ENCODE results near the gene USP34.

The USP34 gene

DNA sequence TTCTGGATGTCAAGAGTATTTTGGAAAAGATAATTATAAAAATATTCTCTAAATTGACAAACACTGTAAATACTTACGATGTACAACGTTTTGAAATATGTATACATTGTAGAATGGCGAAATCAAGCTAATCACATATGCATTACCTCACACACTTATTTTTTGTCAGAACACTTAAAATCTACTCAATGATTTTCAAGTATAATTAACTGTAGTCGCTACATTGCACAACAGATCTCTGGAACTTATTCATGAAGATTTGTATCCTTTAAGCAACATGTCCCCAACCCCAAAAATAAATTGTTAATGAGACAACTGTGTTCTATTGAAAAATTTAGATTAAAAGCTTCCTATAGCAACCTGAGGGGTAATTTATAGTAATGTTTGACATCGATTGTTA is 249.1 kb downstream of the USP34 start:
- TF ChIP-seq, protein P1, sequence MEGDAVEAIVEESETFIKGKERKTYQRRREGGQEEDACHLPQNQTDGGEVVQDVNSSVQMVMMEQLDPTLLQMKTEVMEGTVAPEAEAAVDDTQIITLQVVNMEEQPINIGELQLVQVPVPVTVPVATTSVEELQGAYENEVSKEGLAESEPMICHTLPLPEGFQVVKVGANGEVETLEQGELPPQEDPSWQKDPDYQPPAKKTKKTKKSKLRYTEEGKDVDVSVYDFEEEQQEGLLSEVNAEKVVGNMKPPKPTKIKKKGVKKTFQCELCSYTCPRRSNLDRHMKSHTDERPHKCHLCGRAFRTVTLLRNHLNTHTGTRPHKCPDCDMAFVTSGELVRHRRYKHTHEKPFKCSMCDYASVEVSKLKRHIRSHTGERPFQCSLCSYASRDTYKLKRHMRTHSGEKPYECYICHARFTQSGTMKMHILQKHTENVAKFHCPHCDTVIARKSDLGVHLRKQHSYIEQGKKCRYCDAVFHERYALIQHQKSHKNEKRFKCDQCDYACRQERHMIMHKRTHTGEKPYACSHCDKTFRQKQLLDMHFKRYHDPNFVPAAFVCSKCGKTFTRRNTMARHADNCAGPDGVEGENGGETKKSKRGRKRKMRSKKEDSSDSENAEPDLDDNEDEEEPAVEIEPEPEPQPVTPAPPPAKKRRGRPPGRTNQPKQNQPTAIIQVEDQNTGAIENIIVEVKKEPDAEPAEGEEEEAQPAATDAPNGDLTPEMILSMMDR (IDR thresholded peaks at IDR 0.05; ENCODE audit: low read length, missing control alignments), result no peak
- H3K4me3 ChIP-seq (replicated peaks; ENCODE audit: low read depth, low read length), result no peak overlapping the region
- no peak for DNase-seq (ENCODE audit: low read depth)

DNA sequence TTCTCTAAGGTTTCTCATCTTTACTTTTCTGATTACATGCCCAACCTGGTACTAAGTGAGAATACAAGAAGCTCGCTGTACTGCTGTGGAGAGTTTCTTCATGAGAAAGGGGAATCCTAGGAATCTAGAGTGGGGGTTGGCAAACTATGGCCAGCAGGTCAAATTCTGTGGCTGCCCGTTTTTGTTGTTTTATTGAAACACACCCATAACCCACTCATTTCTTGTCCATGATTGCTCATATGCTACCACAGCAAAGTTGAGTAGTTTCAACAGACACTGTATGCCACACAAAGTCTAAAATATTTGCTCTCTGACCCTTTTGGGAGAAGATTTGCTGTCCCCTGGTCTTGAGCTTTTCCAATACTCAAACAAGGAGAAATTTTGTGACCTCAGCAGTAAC is 250.1 kb downstream of the USP34 start:
- no peak overlapping the region for H3K4me3 ChIP-seq (replicated peaks; ENCODE audit: low read depth, low read length)
- TF ChIP-seq, protein P1 (IDR thresholded peaks at IDR 0.05; ENCODE audit: low read length, missing control alignments), result no peak
- peak; percentile 20 for DNase-seq (ENCODE audit: low read depth)

DNA sequence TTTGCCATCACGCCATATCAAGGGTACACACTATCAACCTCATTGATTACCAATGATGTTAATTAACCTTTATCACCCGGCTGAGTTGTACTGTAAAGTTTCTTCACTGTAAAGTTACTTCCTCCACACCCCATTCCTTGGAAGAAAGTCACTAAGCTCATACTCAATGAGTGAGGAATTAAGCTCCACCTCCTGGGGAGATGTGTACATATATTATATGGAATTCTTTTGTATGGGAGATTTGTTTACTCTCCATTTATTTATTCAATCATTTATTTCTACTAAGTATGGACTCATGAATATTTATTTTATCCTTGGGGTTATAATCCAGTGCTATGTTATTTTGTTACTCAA is 252.1 kb downstream of the USP34 start:
- no peak for DNase-seq (ENCODE audit: low read depth)
- H3K4me3 ChIP-seq (replicated peaks; ENCODE audit: low read depth, low read length), result no peak overlapping the region
- TF ChIP-seq, protein P1 (IDR thresholded peaks at IDR 0.05; ENCODE audit: low read length, missing control alignments), result no peak

DNA sequence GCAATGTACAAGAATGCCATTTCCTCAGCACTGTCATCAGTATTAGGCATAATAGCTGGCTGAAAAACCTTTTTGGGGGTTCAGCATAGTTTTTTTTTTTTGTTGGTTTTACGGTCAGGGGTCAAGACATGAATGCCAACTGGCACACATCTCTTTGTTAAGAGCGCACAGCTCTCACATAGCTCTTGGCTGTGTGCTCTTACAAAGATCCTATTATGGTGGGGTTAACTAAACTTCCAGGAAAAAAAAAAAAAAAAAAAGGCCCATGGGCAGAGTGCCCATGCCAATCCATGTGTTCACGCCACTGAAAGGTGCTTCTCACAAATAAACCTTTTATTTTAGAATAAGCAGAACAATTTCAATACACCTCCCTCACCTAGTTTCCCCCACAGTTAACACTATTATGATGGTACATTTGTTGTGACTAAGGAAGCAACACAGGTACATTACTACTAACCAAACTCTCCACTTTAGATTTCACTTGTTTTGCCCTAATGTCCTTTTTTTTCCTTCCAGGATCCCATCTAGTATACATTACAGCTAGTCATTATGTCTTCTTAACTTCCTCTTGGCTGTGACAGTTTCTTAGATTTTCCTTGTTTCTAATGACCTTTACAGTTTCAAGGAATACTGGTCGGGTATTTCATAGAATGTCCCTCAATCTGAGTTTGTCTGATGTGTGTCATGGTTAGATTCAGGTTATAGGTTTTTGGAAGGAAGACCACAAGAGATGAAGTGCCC is 252.6 kb downstream of the USP34 start:
- TF ChIP-seq, protein P1 (IDR thresholded peaks at IDR 0.05; ENCODE audit: low read length, missing control alignments), result no peak

DNA sequence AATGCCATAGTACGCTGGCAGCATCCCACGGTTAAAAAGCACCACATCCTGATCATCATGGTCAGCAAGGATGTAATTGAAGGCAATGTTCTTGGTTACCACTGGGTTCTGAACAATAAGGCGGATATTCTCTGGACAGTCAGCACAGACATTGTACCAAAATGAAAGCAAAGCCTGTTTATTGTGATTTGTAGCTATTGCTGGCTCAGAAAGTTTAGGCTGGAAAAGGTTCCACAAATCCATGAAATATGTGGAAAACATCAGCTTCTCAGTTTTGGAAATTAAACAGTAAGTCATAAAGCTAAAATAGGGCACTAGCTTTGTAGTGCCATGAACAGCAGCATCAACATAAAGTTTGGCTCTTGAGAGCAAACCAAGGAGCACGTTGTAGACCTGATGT is 256.7 kb downstream of the USP34 start:
- TF ChIP-seq, protein P1 (IDR thresholded peaks at IDR 0.05; ENCODE audit: low read length, missing control alignments), result no peak
- no peak for DNase-seq (ENCODE audit: low read depth)
- no peak overlapping the region for H3K4me3 ChIP-seq (replicated peaks; ENCODE audit: low read depth, low read length)

More for the DNA sequence above, 252.6 kb downstream of the USP34 start:
- DNase-seq (ENCODE audit: low read depth), result no peak
- no peak overlapping the region for H3K4me3 ChIP-seq (replicated peaks; ENCODE audit: low read depth, low read length)

DNA sequence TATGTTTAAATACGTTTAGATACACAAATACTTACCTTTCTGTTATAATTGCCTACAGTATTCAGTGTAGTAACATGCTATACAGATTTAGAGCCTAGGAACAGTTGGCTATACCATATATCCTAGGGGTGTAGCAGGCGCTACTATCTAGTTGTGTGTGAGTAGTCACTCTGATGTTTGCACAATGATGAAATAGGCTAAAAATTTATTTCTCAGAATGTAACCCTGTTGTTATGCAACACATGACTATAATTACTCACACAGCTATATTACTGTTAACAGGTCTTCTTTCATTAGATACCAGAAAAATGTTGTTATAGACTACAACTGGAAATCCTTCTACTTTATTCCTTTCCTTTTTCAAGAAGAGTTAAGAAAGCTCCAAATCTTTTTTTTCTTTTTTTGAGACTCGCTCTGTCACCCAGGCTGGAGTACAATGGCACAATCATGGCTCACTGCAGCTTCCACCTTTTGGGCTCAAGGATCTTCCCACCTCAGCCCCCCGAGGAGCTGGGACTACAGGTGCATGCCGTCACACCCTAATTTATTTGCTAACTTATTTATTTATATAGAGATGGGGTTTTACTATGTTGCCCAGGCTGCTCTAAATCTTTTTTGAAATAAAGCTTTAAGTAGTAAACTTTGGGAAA is 260.4 kb downstream of the USP34 start:
- peak; percentile 84 for DNase-seq (ENCODE audit: low read depth)
- TF ChIP-seq, protein P1 (IDR thresholded peaks at IDR 0.05; ENCODE audit: low read length, missing control alignments), result no peak
- no peak overlapping the region for H3K4me3 ChIP-seq (replicated peaks; ENCODE audit: low read depth, low read length)

Data from fibroblast of pulmonary artery (primary cell).